Neuron (in vitro differentiated cells): ENCODE data around the gene VN1R4.
"Not testable (repeated sequence)": the region's sequence is repeated elsewhere in the genome, so short reads cannot be mapped to it uniquely, and the experiment has no call there.

Experiments used
- H2AFZ ChIP-seq: one replicate; pipeline ENCODE4 v1.6.1; 2013; ENCODE audit warnings: low read depth, mild to moderate bottlenecking, inconsistent platforms, low read length, moderate library complexity
- H3K27me3 ChIP-seq: one replicate; pipeline ENCODE4 v1.6.1; 2013; ENCODE audit warnings: low read length; ENCODE audit not compliant: insufficient read depth
- H3K36me3 ChIP-seq: one replicate; pipeline ENCODE4 v1.6.1; 2013; ENCODE audit warnings: low read length; ENCODE audit not compliant: insufficient read depth
- H3K4me1 ChIP-seq: one replicate; pipeline ENCODE4 v1.6.1; 2013; ENCODE audit warnings: low read length; ENCODE audit not compliant: insufficient read depth
- H3K4me3 ChIP-seq: 2 replicates; pipeline ENCODE4 v1.5.1; 2013; ENCODE audit warnings: mild to moderate bottlenecking, low read length, moderate library complexity
- H3K9me3 ChIP-seq: one replicate; pipeline ENCODE4 v1.6.1; 2013; ENCODE audit warnings: low read length

Gene VN1R4

GRCh38 chr19:53254411-53255341, 12.8 kb downstream of the VN1R4 start, which contains the start of gene ZNF677:
TSS of gene ZNF677 (minus strand) at chr19:53254873. CDS start at chr19:53251550, 3,323 bp downstream.
- Histone ChIP-seq H3K4me1 (no peaks in the 10 kb centered on the region), H3K9me3 (peaks cover 28% of the 10 kb centered on the region), H3K27me3 (no peaks in the 10 kb centered on the region), H2AFZ (peak within 1 kb of the TSS; percentile 99), H3K36me3 (peaks cover 32% of the 10 kb centered on the region), H3K4me3 (peak within 1 kb of the TSS; percentile 88)

GRCh38 chr19:53246498-53246897, 21.0 kb downstream of the VN1R4 start:
- H3K27me3 ChIP-seq, result no peaks in the 10 kb centered on the region
- no peak overlapping the region for H3K4me3 ChIP-seq
- peaks cover 61% of the 10 kb centered on the region for H3K9me3 ChIP-seq
- H2AFZ ChIP-seq, result no peak overlapping the region
- H3K4me1 ChIP-seq, result no peaks in the 10 kb centered on the region
- peaks cover 67% of the 10 kb centered on the region for H3K36me3 ChIP-seq

- no peaks in the 10 kb centered on the region for H3K4me1 ChIP-seq
- H3K27me3 ChIP-seq, result no peaks in the 10 kb centered on the region
- no peak overlapping the region for H2AFZ ChIP-seq
- no peak overlapping the region for H3K4me3 ChIP-seq
- peaks cover 64% of the 10 kb centered on the region for H3K9me3 ChIP-seq
- H3K36me3 ChIP-seq, result peaks cover 48% of the 10 kb centered on the region
These were observed 30.3 kb downstream of the VN1R4 start for GRCh38 chr19:53237114-53237777.

GRCh38 chr19:53224606-53225005, 42.9 kb downstream of the VN1R4 start:
- no peak overlapping the region for H2AFZ ChIP-seq
- H3K36me3 ChIP-seq, result no peaks in the 10 kb centered on the region
- no peaks in the 10 kb centered on the region for H3K4me1 ChIP-seq
- no peaks in the 10 kb centered on the region for H3K27me3 ChIP-seq
- no peak overlapping the region for H3K4me3 ChIP-seq
- H3K9me3 ChIP-seq, result peaks cover 27% of the 10 kb centered on the region

- not testable (repeated sequence) for H3K27me3 ChIP-seq, H3K4me1 ChIP-seq, H3K4me3 ChIP-seq, H3K36me3 ChIP-seq, H2AFZ ChIP-seq
- peaks cover 20% of the 10 kb centered on the region for H3K9me3 ChIP-seq
These were observed 44.8 kb downstream of the VN1R4 start for GRCh38 chr19:53222716-53223115.
